CD14-positive monocyte (primary cell): ENCODE data around the gene MCM3AP. TPM values are rescaled to one million over a fixed set of nuclear protein-coding genes. Genes with fewer than 3 reads are reported as not detected.

Experiments
- DNase-seq, 3 donors: peaks; one replicate each; pipeline ENCODE4 v3.0.0-alpha.2; 2011 to 2022
- H2AFZ ChIP-seq: 2 replicates; pipeline ENCODE4 v1.6.0; 2012; ENCODE audit warnings: mild to moderate bottlenecking, low read depth, low read length, inconsistent platforms; ENCODE audit not compliant: insufficient read depth, poor library complexity, severe bottlenecking
- H3K27ac ChIP-seq, 2 donors: 1 replicate in 1 of 2; 2 replicates in 1 of 2; pipeline ENCODE4 v1.5.1; 2012 to 2013; ENCODE audit warnings: low read length in 2 of 2, control low read depth in 1 of 2, inconsistent platforms in 1 of 2, low read depth in 1 of 2, mild to moderate bottlenecking in 1 of 2
- H3K27me3 ChIP-seq, 2 donors: one replicate each; pipeline versions ENCODE4 v1.6.0 to v1.6.1; 2011 to 2013; ENCODE audit warnings: low read length in 2 of 2; ENCODE audit not compliant: control insufficient read depth in 2 of 2, insufficient read depth in 2 of 2
- H3K36me3 ChIP-seq, 2 donors: replicated peaks in 1 of 2; 1 replicate in 1 of 2; 2 replicates in 1 of 2; pipeline versions ENCODE4 v1.5.1 to v1.6.1; 2012 to 2013; ENCODE audit warnings: low read length in 2 of 2, control low read depth in 1 of 2, inconsistent platforms in 1 of 2, mild to moderate bottlenecking in 1 of 2; ENCODE audit not compliant: insufficient read depth in 2 of 2, control insufficient read depth in 1 of 2
- H3K4me1 ChIP-seq, 2 donors: 1 replicate in 1 of 2; 2 replicates in 1 of 2; pipeline versions ENCODE4 v1.5.1 to v1.6.1; 2012 to 2013; ENCODE audit warnings: low read length in 2 of 2, control low read depth in 1 of 2, inconsistent platforms in 1 of 2, mild to moderate bottlenecking in 1 of 2, moderate library complexity in 1 of 2; ENCODE audit not compliant: insufficient read depth in 2 of 2, control insufficient read depth in 1 of 2
- H3K4me2 ChIP-seq: replicated peaks from 2 replicates; pipeline ENCODE3; 2012; ENCODE audit warnings: low read length, moderate library complexity, mild to moderate bottlenecking; ENCODE audit not compliant: poor library complexity, severe bottlenecking; ENCODE audit errors: extremely low read depth
- H3K4me3 ChIP-seq, 3 experiments: fragments of 200-600 bp in 1 of 3; sonication (generic) in 1 of 3; replicated peaks in 1 of 3; 1 replicate in 2 of 3; 2 replicates in 1 of 3; pipeline ENCODE4 v1.5.1; 2011 to 2013; ENCODE audit warnings: low read length in 3 of 3, mild to moderate bottlenecking in 3 of 3, control low read depth in 2 of 3, low read depth in 2 of 3, inconsistent platforms in 1 of 3, moderate library complexity in 1 of 3
- H3K79me2 ChIP-seq: 2 replicates; pipeline ENCODE4 v1.6.0; 2012; ENCODE audit warnings: mild to moderate bottlenecking, control low read depth, inconsistent platforms, low read length, moderate library complexity; ENCODE audit not compliant: insufficient read depth
- H3K9ac ChIP-seq: 2 replicates; pipeline ENCODE4 v1.6.0; 2017; ENCODE audit warnings: low read length, mild to moderate bottlenecking; ENCODE audit not compliant: insufficient read depth, poor library complexity, severe bottlenecking
- H3K9me3 ChIP-seq, 2 donors: replicated peaks in 1 of 2; 1 replicate in 1 of 2; 2 replicates in 1 of 2; pipeline versions ENCODE4 v1.5.1 to v1.6.1; 2012 to 2013; ENCODE audit warnings: low read length in 2 of 2, control low read depth in 1 of 2; ENCODE audit not compliant: control insufficient read depth in 1 of 2, insufficient read depth in 1 of 2
- H4K20me1 ChIP-seq: 2 replicates; pipeline ENCODE4 v1.6.0; 2012; ENCODE audit warnings: mild to moderate bottlenecking, low read length, control low read depth, moderate library complexity; ENCODE audit not compliant: insufficient read depth
- H3K27ac Mint-ChIP-seq, 7 donors: one replicate each; pipeline ENCODE4 v1.8.0; 2020; ENCODE audit warnings: mild to moderate bottlenecking in 7 of 7, mixed read lengths in 7 of 7, moderate library complexity in 6 of 7, inconsistent platforms in 2 of 7
- H3K27me3 Mint-ChIP-seq, 3 donors: one replicate each; pipeline ENCODE4 v1.8.0; 2021 to 2022; ENCODE audit warnings: low read depth in 3 of 3, mild to moderate bottlenecking in 3 of 3, mixed read lengths in 3 of 3, moderate library complexity in 3 of 3, inconsistent platforms in 1 of 3
- H3K36me3 Mint-ChIP-seq, 2 donors: one replicate each; pipeline ENCODE4 v1.8.0; 2020; ENCODE audit warnings: mixed read lengths in 2 of 2, inconsistent platforms in 1 of 2, mild to moderate bottlenecking in 1 of 2
- H3K4me1 Mint-ChIP-seq: one replicate; pipeline ENCODE4 v1.8.0; 2020; ENCODE audit warnings: mild to moderate bottlenecking, mixed read lengths
- H3K4me3 Mint-ChIP-seq, 2 donors: one replicate each; pipeline ENCODE4 v1.8.0; 2020; ENCODE audit warnings: mild to moderate bottlenecking in 2 of 2, mixed read lengths in 2 of 2, moderate library complexity in 1 of 2
- H3K9me3 Mint-ChIP-seq, 7 donors: one replicate each; pipeline ENCODE4 v1.8.0; 2020 to 2022; ENCODE audit warnings: mixed read lengths in 7 of 7, mild to moderate bottlenecking in 6 of 7, moderate library complexity in 6 of 7, inconsistent platforms in 2 of 7
- CTCF ChIP-seq: fragments of 200-600 bp; IDR thresholded peaks from one replicate; pipeline ENCODE4 v1.8.0; 2022; ENCODE audit warnings: antibody characterized with exemption, mild to moderate bottlenecking
- WGBS: methylation state at CpG from one replicate; pipeline ENCODE4 v1.1.5; 2013; ENCODE audit warnings: missing lambda C conversion rate; ENCODE audit not compliant: insufficient coverage; 5-methylcytosine and 5-hydroxymethylcytosine counted together
- intact Hi-C, 2 donors: fragments of 100-400 bp; cut with micrococcal nuclease; formaldehyde crosslinking; loops; one replicate each; pipeline versions ENCODE4 v1.15.0 to v1.15.1; 2023
- polyA plus RNA-seq, 3 donors: library from polyadenylated mRNA; depleted of rRNA in 1 of 3; unstranded in 2 of 3; stranded (reverse) in 1 of 3; fragments of 300-500 nt in 2 of 3; fragments of >200 nt in 1 of 3; fragmentation: Illumina TruSeq in 2 of 3; gene quantifications; 1 replicate in 2 of 3; 2 replicates in 1 of 3; pipeline ENCODE4 v1.2.3, GENCODE V29; 2012 to 2021

Gene MCM3AP
- polyA plus RNA-seq, 3 donors: 30.9 to 62.4 (median 32.7) TPM

- no peak overlapping the region for H2AFZ ChIP-seq
- WGBS: 93% methylated on average over 4 of the region's 6 CpGs
- intact Hi-C loops: no loop called here
- Mint-ChIP-seq H3K36me3 (peaks cover 87 to 98% of the 10 kb centered on the region in 2 donors), H3K4me1 (peaks cover 4% of the 10 kb centered on the region), H3K9me3 (peaks cover 0 to 4% (median 0%) of the 10 kb centered on the region in 7 donors), H3K27ac (peak overlapping the region in 2 of 7 donors; percentile 30 to 67), H3K4me3 (no peak overlapping the region), H3K27me3 (peaks cover 0 to 4% (median 4%) of the 10 kb centered on the region in 3 donors)
- H3K9me3 ChIP-seq: no peaks in the 10 kb centered on the region
- no peaks in the 10 kb centered on the region for H3K27me3 ChIP-seq
- H3K27ac ChIP-seq: no peak overlapping the region
- H3K4me3 ChIP-seq: no peak overlapping the region
- TF ChIP-seq CTCF: no peak
- no peak for DNase-seq
- H3K4me2 ChIP-seq: no peak overlapping the region
- no peaks in the 10 kb centered on the region for H4K20me1 ChIP-seq
- peaks cover 91 to 100% of the 10 kb centered on the region in 2 donors for H3K36me3 ChIP-seq
- H3K79me2 ChIP-seq: no peaks in the 10 kb centered on the region
- H3K4me1 ChIP-seq: no peaks in the 10 kb centered on the region
- H3K9ac ChIP-seq: no peak overlapping the region
These were observed 29.6 kb downstream of the MCM3AP start for GRCh38 chr21:46255758-46256337.

- Mint-ChIP-seq H3K27me3 (peaks cover 0 to 4% (median 4%) of the 10 kb centered on the region in 3 donors), H3K4me3 (no peak overlapping the region), H3K4me1 (peaks cover 5% of the 10 kb centered on the region), H3K27ac (peak overlapping the region in 4 of 7 donors; percentile 19 to 67 (median 26)), H3K36me3 (peaks cover 88 to 98% of the 10 kb centered on the region in 2 donors), H3K9me3 (peaks cover 0 to 4% (median 0%) of the 10 kb centered on the region in 7 donors)
- Histone ChIP-seq H3K36me3 (peaks cover 91 to 100% of the 10 kb centered on the region in 2 donors), H3K9me3 (no peaks in the 10 kb centered on the region), H4K20me1 (no peaks in the 10 kb centered on the region), H3K27me3 (no peaks in the 10 kb centered on the region), H3K27ac (no peak overlapping the region), H3K79me2 (no peaks in the 10 kb centered on the region), H2AFZ (no peak overlapping the region), H3K9ac (no peak overlapping the region), H3K4me1 (no peaks in the 10 kb centered on the region), H3K4me2 (no peak overlapping the region), H3K4me3 (no peak overlapping the region)
- intact Hi-C loops: no loop called here
- WGBS: 95% methylated on average over 11 of the region's 11 CpGs
- no peak for DNase-seq
- TF ChIP-seq CTCF: no peak
These were observed 30.2 kb downstream of the MCM3AP start for GRCh38 chr21:46255166-46255565.
